ENCODE measurements around the gene KRTAP5-9. TPM values are rescaled to one million over a fixed set of nuclear protein-coding genes. Genes with fewer than 3 reads are reported as not detected.

KRTAP5-9 gene, protein sequence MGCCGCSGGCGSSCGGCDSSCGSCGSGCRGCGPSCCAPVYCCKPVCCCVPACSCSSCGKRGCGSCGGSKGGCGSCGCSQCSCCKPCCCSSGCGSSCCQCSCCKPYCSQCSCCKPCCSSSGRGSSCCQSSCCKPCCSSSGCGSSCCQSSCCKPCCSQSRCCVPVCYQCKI
- total RNA-seq = not detected

DNA sequence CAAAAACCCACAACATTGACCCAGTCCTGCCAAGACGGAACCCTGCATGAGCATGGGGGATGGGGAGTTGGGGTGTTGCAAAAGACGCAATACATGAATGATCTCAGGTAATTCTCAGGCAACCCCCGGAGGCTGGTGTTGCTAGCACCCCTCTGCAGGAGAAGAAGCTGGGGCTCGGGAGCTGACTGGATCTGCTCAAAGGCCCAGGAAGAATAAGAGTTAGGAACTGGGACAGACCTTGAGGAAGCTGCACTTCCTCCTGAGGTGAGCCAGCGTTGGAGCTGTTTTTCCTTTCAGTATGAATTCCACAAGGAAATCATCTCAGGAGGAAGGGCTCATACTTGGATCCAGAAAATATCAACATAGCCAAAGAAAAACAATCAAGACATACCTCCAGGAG is at the start of gene KRTAP5-9:
Gene KRTAP5-9 (plus strand): TSS at position 301 of the 400 bp plus-strand sequence. CDS start 238 bp downstream, outside the sequence.
- H3K9me3 Mint-ChIP-seq = no peaks in the 10 kb centered on the region

DNA sequence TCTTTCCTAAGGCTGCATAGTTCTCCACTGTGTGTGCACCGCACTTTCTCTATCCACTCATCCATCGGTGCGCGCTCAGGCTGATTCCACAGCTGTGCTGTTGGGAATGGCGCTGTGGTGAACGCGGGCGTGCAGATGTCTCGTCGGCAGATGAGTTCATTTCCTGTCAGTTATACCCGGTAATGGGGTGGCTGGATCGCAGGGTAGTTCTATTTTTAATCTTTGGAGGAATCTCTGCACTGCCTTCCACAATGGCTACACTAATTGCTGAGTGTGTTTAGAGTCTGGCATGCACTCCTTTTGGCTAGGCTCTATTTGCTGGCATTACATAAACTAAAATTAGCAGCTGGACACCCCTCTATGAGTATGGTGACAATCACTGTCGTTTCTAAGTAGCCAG is 49.1 kb upstream of the KRTAP5-9 start:
- H3K4me3 Mint-ChIP-seq = no peak overlapping the region
- ATAC-seq = no peak
- peaks cover 0 to 4% of the 10 kb centered on the region in 2 donors for H3K4me1 Mint-ChIP-seq (ENCODE audit: low read depth in 2 of 2)
- no peak for DNase-seq (ENCODE audit: low spot score)
- H3K36me3 Mint-ChIP-seq = peaks cover 21% of the 10 kb centered on the region
- H3K27ac Mint-ChIP-seq = no peak overlapping the region
- H3K9me3 Mint-ChIP-seq = no peaks in the 10 kb centered on the region
- H3K27me3 Mint-ChIP-seq = no peaks in the 10 kb centered on the region

More for the DNA sequence above, at the start of gene KRTAP5-9:
- peaks cover 8 to 9% of the 10 kb centered on the region in 2 donors for H3K4me1 Mint-ChIP-seq (ENCODE audit: low read depth in 2 of 2)
- DNase-seq (ENCODE audit: low spot score) = no peak
- H3K27ac Mint-ChIP-seq = no peak within 1 kb of the TSS
- ATAC-seq = no peak
- H3K36me3 Mint-ChIP-seq = no peaks in the 10 kb centered on the region
- no peak within 1 kb of the TSS for H3K4me3 Mint-ChIP-seq
- peaks cover 25 to 39% of the 10 kb centered on the region in 2 donors for H3K27me3 Mint-ChIP-seq

DNA sequence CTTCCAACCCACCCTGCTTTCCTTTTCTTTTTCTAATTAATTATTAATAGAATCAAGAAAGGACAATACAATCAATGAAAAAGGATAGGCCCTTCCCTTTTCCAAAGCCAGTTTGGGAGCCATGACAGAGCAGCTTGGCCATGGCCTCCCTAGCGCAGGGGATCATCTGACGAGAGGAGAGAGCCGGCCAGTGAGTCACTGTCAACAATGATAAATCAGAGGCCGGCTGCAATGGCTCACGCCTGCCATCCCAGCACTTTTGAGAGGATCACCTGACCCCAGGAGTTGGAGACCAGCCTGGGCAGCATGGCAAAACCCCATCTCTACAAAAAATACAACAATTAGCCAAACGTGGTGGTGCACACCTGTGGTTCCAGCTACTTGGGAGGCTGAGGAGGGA is 48.7 kb upstream of the KRTAP5-9 start:
- H3K9me3 Mint-ChIP-seq = no peaks in the 10 kb centered on the region

DNA sequence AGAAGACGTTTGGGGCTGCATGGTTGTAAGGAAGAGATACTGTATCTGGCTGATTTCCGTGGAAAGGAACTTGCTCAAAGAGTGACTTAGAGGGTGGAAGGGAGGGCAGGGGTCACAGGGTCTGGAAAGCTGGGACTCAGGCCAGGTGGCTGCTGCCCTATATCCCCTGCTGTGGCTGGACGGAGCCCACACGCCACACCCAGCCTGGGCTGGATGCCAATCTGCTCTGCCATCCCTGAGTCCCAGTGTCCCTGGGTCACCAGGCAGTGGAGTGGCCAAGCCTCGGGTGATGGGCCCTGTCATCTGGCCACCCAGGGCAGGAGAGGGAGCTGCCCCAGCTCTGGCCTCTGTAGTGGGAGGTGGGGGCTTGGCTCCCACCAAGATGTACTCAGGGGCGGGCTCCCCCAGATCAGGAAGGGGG is 47.6 kb upstream of the KRTAP5-9 start:
- ATAC-seq (no peak), DNase-seq (ENCODE audit: low spot score) (no peak)
- Mint-ChIP-seq H3K27ac (no peak overlapping the region), H3K27me3 (no peaks in the 10 kb centered on the region), H3K9me3 (no peaks in the 10 kb centered on the region), H3K36me3 (peaks cover 11% of the 10 kb centered on the region), H3K4me1 (ENCODE audit: low read depth in 2 of 2) (no peaks in the 10 kb centered on the region), H3K4me3 (no peak overlapping the region)

More for the DNA sequence above, 48.7 kb upstream of the KRTAP5-9 start:
- H3K36me3 Mint-ChIP-seq = peaks cover 21% of the 10 kb centered on the region
- no peak for DNase-seq (ENCODE audit: low spot score)
- no peak overlapping the region for H3K4me3 Mint-ChIP-seq
- H3K4me1 Mint-ChIP-seq (ENCODE audit: low read depth in 2 of 2) = peaks cover 0 to 4% of the 10 kb centered on the region in 2 donors
- no peak overlapping the region for H3K27ac Mint-ChIP-seq
- H3K27me3 Mint-ChIP-seq = no peaks in the 10 kb centered on the region
- no peak for ATAC-seq

DNA sequence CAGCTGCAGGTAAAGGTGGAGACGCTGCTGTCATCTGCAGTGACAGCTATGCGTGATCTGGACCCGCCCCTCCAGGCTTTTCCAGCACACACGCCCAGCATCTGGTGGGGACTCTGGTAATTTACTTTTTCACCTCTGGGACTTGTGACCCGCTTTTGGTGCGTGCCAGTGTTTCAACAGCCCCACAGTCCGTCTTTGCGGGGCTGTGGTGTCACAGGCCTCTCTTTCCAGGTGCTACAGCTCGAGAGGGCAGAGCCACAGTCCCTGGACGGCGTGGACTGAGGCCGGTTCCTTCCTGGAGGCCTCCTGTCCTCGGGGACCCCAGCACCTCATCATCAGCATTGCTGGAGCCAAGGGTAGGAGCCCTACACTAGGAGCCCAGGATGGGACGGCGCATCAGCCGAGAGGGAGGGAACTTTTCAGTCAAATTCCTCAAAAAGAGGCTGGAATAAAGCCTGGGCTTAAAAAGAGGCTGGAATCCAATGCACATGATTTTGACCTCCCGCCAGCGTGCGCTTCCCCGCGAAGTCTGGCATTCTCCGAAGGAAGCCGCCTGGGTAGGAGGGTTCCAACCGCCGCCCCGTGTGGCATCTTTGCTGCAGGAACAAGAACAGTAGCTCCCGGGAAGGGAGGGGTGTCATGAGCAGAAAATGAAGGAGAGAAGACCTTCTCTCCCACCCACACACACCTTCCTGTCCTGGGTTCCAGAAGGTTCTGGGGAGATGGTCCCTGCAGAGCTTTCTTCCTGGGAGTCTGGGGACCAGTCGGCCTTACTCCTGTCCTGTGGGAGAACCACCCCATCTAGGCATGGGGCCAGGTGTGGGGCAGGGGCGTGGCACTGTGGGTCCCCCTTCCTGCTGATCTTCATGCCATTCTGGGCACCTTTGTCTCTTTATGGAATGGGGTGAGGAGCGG is 46.9 kb upstream of the KRTAP5-9 start:
- peaks cover 11% of the 10 kb centered on the region for H3K36me3 Mint-ChIP-seq
- no peaks in the 10 kb centered on the region for H3K4me1 Mint-ChIP-seq (ENCODE audit: low read depth in 2 of 2)
- no peaks in the 10 kb centered on the region for H3K9me3 Mint-ChIP-seq
- no peaks in the 10 kb centered on the region for H3K27me3 Mint-ChIP-seq
- H3K4me3 Mint-ChIP-seq = no peak overlapping the region
- DNase-seq (ENCODE audit: low spot score) = no peak
- H3K27ac Mint-ChIP-seq = no peak overlapping the region
- ATAC-seq = no peak

DNA sequence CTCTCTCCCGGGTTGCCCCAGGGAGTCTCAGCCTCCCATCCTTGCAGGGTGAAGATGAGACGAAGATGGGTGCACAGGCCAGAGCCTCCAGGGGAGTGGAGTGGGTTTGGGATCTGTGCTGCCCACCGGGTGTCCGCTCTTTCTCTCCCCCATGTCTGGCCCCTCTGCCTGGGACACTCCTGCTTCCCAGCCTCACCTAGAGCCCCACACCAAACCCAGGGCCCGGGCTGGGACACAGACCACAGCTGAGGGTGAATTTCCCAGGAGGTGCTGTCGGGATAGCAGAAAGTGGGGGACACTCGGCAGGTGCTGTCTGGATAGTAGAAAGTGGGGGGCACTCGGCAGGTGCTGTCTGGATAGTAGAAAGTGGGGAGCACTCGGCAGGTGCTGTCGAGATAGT is 46.2 kb upstream of the KRTAP5-9 start:
- Mint-ChIP-seq H3K27ac (no peak overlapping the region), H3K4me1 (ENCODE audit: low read depth in 2 of 2) (no peaks in the 10 kb centered on the region), H3K27me3 (no peaks in the 10 kb centered on the region), H3K36me3 (peaks cover 16% of the 10 kb centered on the region), H3K4me3 (no peak overlapping the region), H3K9me3 (no peaks in the 10 kb centered on the region)
- DNase-seq (ENCODE audit: low spot score) = no peak
- ATAC-seq = no peak

DNA sequence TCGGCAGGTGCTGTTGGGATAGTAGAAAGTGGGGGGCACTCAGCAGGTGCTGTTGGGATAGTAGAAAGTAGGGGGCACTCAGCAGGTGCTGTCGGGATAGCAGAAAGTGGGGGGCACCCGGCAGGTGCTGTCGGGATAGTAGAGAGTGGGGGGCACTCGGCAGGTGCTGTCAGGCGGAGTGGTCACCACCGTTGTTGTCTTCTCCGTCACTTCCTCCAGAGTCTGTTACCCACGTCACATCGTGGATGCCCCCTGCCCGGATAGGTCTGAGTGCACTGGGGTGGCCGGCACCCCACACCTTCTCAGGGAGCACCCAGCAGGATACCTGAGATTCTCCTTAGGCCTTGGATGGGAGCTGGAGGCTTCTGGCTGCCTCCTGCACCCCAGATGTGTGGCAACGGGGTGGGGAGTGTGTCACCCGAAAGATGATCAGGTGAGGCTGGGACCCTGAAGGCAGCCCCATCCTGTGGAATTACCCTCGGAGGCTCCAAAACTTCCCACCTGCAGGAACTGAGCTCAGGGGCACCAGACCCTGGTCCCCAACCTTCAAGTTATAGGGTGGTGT is 45.3 kb upstream of the KRTAP5-9 start:
- peaks cover 14% of the 10 kb centered on the region for H3K36me3 Mint-ChIP-seq
- H3K27ac Mint-ChIP-seq = no peak overlapping the region
- no peaks in the 10 kb centered on the region for H3K27me3 Mint-ChIP-seq
- no peak overlapping the region for H3K4me3 Mint-ChIP-seq
- ATAC-seq (no peak), DNase-seq (ENCODE audit: low spot score) (no peak)
- H3K9me3 Mint-ChIP-seq = no peaks in the 10 kb centered on the region
- no peaks in the 10 kb centered on the region for H3K4me1 Mint-ChIP-seq (ENCODE audit: low read depth in 2 of 2)

DNA sequence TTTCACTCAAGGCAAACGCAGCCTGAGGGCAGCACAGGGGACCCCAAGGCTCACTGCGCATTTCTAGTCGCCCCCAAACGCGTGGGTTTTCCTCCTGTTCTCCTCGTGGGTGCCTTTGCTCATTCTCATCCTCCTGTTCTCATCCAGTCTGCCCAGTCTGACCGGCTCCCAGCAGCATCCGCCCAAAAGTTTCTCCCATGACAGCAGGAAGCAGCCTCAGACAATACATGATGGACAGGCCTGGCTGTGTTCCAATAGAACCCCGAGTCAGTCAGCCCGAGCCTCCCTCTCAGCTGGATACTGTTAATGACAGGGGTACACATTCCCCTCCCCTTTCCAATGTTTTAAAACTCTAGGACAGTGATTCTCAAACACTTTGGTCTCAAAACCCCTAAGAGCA is 43.7 kb upstream of the KRTAP5-9 start:
- peaks cover 2% of the 10 kb centered on the region for H3K9me3 Mint-ChIP-seq
- no peaks in the 10 kb centered on the region for H3K27me3 Mint-ChIP-seq
- DNase-seq (ENCODE audit: low spot score) (no peak), ATAC-seq (no peak)
- H3K36me3 Mint-ChIP-seq = peaks cover 18% of the 10 kb centered on the region
- no peak overlapping the region for H3K27ac Mint-ChIP-seq
- H3K4me1 Mint-ChIP-seq (ENCODE audit: low read depth in 2 of 2) = no peaks in the 10 kb centered on the region
- H3K4me3 Mint-ChIP-seq = no peak overlapping the region

DNA sequence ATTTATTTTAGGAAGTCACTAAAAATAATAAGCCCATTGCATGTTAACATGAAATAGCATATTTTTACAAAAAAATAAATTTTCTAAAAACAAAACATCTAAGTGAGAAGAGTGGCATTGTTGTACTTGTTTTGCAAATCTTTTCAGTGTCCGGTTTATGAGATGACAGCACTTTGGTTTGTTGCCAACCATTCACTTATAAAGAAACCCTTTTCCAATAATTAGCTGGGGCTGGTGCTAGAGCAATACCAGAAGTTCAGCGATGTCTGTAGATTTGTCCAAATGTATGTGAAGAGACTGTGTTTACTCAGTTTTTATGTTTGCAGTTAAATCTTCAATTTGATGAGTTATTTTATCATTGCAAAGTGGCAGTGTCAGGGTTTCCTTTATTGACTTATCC is 43.2 kb upstream of the KRTAP5-9 start:
- ATAC-seq (no peak), DNase-seq (ENCODE audit: low spot score) (no peak)
- Mint-ChIP-seq H3K9me3 (peaks cover 7% of the 10 kb centered on the region), H3K4me3 (no peak overlapping the region), H3K27me3 (no peaks in the 10 kb centered on the region), H3K4me1 (ENCODE audit: low read depth in 2 of 2) (no peaks in the 10 kb centered on the region), H3K36me3 (peaks cover 21% of the 10 kb centered on the region), H3K27ac (no peak overlapping the region)

DNA sequence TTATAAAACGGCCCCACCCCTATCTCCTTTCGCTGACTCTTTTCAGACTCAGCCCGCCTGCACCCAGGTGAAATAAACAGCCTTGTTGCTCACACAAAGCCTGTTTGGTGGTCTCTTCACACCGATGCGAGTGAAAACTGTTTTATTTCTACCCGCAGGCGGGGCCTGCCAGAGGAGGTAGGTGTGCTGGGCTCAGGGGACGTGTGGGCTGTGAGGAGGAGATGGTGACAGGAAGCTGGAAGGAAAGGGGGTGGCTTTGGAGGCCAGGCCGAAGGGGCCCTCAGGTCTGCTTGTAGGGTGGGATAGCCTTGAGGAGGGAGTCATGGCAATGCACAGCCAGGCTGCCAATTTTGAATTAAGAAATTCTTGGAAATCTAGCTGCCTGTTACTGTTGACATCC is 42.4 kb upstream of the KRTAP5-9 start:
- Mint-ChIP-seq H3K27me3 (no peaks in the 10 kb centered on the region), H3K4me3 (no peak overlapping the region), H3K36me3 (peaks cover 21% of the 10 kb centered on the region), H3K4me1 (ENCODE audit: low read depth in 2 of 2) (no peaks in the 10 kb centered on the region), H3K27ac (no peak overlapping the region), H3K9me3 (peaks cover 7% of the 10 kb centered on the region)
- ATAC-seq (no peak), DNase-seq (ENCODE audit: low spot score) (no peak)

DNA sequence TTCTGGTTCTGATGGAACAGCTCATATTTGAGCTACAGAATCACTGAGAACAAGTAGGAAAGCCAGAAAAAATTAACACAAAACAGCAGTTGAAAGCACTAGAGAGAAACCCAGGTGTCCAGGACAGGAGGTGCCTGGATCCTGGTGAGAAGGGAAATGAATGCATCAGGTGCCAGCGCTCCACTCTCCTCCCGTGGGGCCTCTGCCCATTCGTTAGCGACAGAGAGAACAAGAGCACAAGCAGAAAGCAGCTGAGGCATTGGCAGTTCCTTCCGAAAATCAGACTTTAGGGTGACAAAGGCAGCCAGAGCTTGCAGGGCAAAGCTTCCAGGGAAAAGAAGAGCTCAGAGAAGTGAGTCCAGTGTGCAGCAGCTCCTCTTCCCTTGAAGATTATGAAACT is 41.1 kb upstream of the KRTAP5-9 start:
- Mint-ChIP-seq H3K4me3 (no peak overlapping the region), H3K27me3 (peaks cover 0 to under 1% of the 10 kb centered on the region in 2 donors), H3K27ac (no peak overlapping the region), H3K9me3 (peaks cover 9% of the 10 kb centered on the region), H3K4me1 (ENCODE audit: low read depth in 2 of 2) (no peaks in the 10 kb centered on the region), H3K36me3 (peaks cover 26% of the 10 kb centered on the region)
- ATAC-seq = no peak
- no peak for DNase-seq (ENCODE audit: low spot score)

DNA sequence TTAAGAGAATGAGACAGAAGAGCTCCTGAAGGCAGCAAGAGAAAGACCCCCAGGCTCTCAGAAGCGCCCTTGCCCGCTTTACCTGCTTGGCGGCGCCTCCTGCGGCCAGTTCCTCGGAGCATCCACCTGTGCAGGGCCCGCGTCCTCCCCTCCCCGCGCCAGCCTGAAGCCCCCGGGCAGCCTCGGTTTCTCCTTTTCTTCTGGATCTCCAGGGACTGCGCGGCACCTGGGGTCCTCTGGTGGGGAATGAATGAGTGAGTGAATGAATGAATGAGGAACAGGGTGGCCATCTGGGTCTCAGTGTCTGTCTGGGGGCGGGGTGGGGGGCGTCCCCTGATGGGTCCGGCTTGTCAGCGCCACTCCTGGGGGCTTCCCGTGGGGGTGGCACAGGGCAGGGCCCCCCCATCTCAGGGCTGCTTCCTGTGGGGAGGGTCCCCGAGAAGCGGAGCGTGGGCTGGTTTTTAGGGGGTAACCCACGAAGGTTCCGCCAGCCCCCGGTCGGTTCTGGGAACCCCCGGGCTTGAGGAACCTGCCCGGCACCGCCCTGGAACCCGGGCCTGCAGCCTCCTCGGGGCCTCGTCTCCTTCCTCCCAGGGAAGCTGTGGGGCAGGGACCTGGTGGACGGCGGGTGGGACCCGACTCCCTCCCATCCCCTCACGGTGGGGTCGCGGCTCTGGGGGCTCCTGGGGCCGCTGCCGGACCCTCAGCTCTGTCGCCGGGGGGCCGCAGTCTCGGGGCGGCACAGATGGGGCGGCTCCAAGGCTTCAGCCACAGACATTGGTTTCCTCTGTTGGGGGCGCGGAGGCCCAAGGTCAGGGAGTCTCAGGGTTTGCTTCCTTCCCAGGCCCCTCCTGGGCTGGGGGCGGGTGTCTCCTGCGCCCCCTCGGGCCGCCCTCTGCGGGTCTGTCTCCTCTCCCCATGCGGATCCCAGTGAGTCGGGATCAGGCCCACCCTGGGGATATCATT is 29.4 kb upstream of the KRTAP5-9 start:
- H3K4me3 Mint-ChIP-seq = no peak overlapping the region
- no peak for DNase-seq (ENCODE audit: low spot score)
- H3K36me3 Mint-ChIP-seq = peaks cover 5% of the 10 kb centered on the region

DNA sequence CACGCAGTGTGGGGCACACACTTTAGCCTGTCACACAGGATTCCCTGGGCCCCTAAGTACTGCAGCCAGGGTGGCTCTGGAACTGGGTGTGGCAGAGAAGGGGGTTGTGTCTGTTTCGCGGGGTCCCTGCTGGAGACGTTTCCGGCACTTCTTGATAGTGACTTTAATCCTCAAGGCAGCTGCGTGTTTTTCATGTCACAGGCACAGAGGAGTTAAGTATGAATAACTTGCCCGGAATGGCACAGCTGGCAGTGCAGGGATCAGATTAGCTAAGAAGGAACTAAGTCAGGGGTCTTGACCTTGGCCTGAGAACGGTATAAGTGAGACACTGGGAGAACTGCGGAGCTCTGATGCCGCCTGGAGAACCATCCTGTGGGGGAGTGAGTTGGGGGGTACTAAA is 28.7 kb upstream of the KRTAP5-9 start:
- Mint-ChIP-seq H3K27ac (no peak overlapping the region), H3K4me1 (ENCODE audit: low read depth in 2 of 2) (no peaks in the 10 kb centered on the region), H3K4me3 (no peak overlapping the region), H3K27me3 (no peaks in the 10 kb centered on the region), H3K36me3 (no peaks in the 10 kb centered on the region), H3K9me3 (peaks cover 3% of the 10 kb centered on the region)
- no peak for DNase-seq (ENCODE audit: low spot score)
- no peak for ATAC-seq

More for the DNA sequence above, 29.4 kb upstream of the KRTAP5-9 start:
- no peak overlapping the region for H3K27ac Mint-ChIP-seq
- peaks cover 5% of the 10 kb centered on the region for H3K9me3 Mint-ChIP-seq
- ATAC-seq = no peak
- H3K27me3 Mint-ChIP-seq = peaks cover 0 to 3% of the 10 kb centered on the region in 2 donors
- no peaks in the 10 kb centered on the region for H3K4me1 Mint-ChIP-seq (ENCODE audit: low read depth in 2 of 2)

All from natural killer cell treated with Interleukin-12 subunit alpha and Interleukin-12 subunit beta and Interleukin-15 and Interleukin-18, amount 100 ng/mL, for 72 hours (primary cell).